Lower lobe of right lung (tissue), 2 donors: ENCODE data around the gene LGSN. TPM values are rescaled to one million over a fixed set of nuclear protein-coding genes. Genes with fewer than 3 reads are reported as not detected.
A peak's percentile ranks its signal among the peaks of the same experiment; 100 is the strongest.

ENCODE experiments used
- ATAC-seq, 2 donors: fragments of 200-7000 bp; cut with Tn5 transposase; one replicate each; pipeline ENCODE4 v1.9.1; 2020 to 2022; ENCODE audit warnings: mild to moderate bottlenecking in 2 of 2, moderate library complexity in 2 of 2
- DNase-seq: peaks from one replicate; pipeline ENCODE4 v3.0.0-alpha.2; 2020
- H3K27ac ChIP-seq: fragments of 200-600 bp; one replicate; pipeline ENCODE4 v1.8.0; 2022
- H3K27me3 ChIP-seq: fragments of 200-600 bp; one replicate; pipeline ENCODE4 v1.8.0; 2022; ENCODE audit warnings: low read depth
- H3K36me3 ChIP-seq: fragments of 200-600 bp; one replicate; pipeline ENCODE4 v1.8.0; 2022; ENCODE audit warnings: mild to moderate bottlenecking
- H3K4me1 ChIP-seq: fragments of 200-600 bp; one replicate; pipeline ENCODE4 v1.8.0; 2022
- H3K4me3 ChIP-seq: fragments of 200-600 bp; one replicate; pipeline ENCODE4 v1.8.0; 2022; ENCODE audit warnings: mild to moderate bottlenecking
- H3K9me3 ChIP-seq: fragments of 200-600 bp; one replicate; pipeline ENCODE4 v1.8.0; 2022
- CTCF ChIP-seq: fragments of 200-600 bp; IDR thresholded peaks from one replicate; pipeline ENCODE4 v1.8.0; 2022; ENCODE audit warnings: antibody characterized with exemption, mild to moderate bottlenecking
- intact Hi-C: fragments of 100-400 bp; cut with DNase I; formaldehyde crosslinking; loops from one replicate; pipeline ENCODE4 v1.11.0; 2022
- total RNA-seq: library from RNA; stranded (reverse); fragmentation: NEBNext Ultra II Directional; extraction: Animal tissue kit (Norgen Biotek cat#: 25700); gene quantifications from one replicate; pipeline ENCODE4 v1.2.1, GENCODE V29; 2021
- donor health status: DM: no; HTN: yes; CAD: no; lungs with severe emphysema.

The LGSN gene
- total RNA-seq, 1 donor from 2014 or later: 1.7 TPM

GRCh38 chr6:63272397-63272796, 47.4 kb downstream of the LGSN start:
- no peak overlapping the region for H3K4me3 ChIP-seq
- peak; percentile 14 for TF ChIP-seq CTCF
- H3K4me1 ChIP-seq: no peaks in the 10 kb centered on the region
- ATAC-seq (peak in 1 of 2 donors; percentile 63), DNase-seq (no peak)
- intact Hi-C loops: no loop called here
- no peaks in the 10 kb centered on the region for H3K9me3 ChIP-seq
- no peaks in the 10 kb centered on the region for H3K36me3 ChIP-seq
- no peaks in the 10 kb centered on the region for H3K27me3 ChIP-seq
- no peak overlapping the region for H3K27ac ChIP-seq

GRCh38 chr6:63269470-63269869, 50.3 kb downstream of the LGSN start:
- H3K4me1 ChIP-seq: no peaks in the 10 kb centered on the region
- DNase-seq (no peak), ATAC-seq (no peak)
- H3K27me3 ChIP-seq: no peaks in the 10 kb centered on the region
- H3K9me3 ChIP-seq: no peaks in the 10 kb centered on the region
- no peak for TF ChIP-seq CTCF
- no peak overlapping the region for H3K4me3 ChIP-seq
- intact Hi-C loops: no loop called here
- no peaks in the 10 kb centered on the region for H3K36me3 ChIP-seq
- no peak overlapping the region for H3K27ac ChIP-seq

GRCh38 chr6:63268574-63268973, 51.2 kb downstream of the LGSN start:
- intact Hi-C loops: no loop called here
- no peak for ATAC-seq

GRCh38 chr6:63267828-63268227, 52.0 kb downstream of the LGSN start:
- intact Hi-C loops: no loop called here
- ATAC-seq (peak in 1 of 2 donors; percentile 55), DNase-seq (no peak)
- H3K4me1 ChIP-seq: no peaks in the 10 kb centered on the region
- no peak overlapping the region for H3K4me3 ChIP-seq
- no peaks in the 10 kb centered on the region for H3K9me3 ChIP-seq
- no peak for TF ChIP-seq CTCF
- H3K27ac ChIP-seq: no peak overlapping the region
- no peaks in the 10 kb centered on the region for H3K27me3 ChIP-seq
- H3K36me3 ChIP-seq: no peaks in the 10 kb centered on the region

More at GRCh38 chr6:63268574-63268973, 51.2 kb downstream of the LGSN start:
- Histone ChIP-seq H3K4me1 (no peaks in the 10 kb centered on the region), H3K9me3 (no peaks in the 10 kb centered on the region), H3K27ac (no peak overlapping the region), H3K36me3 (no peaks in the 10 kb centered on the region), H3K4me3 (no peak overlapping the region), H3K27me3 (no peaks in the 10 kb centered on the region)
- DNase-seq: no peak
- no peak for TF ChIP-seq CTCF

GRCh38 chr6:63267046-63267445, 52.7 kb downstream of the LGSN start:
- ATAC-seq (no peak), DNase-seq (no peak)
- no peak overlapping the region for H3K27ac ChIP-seq
- no peak overlapping the region for H3K4me3 ChIP-seq
- no peaks in the 10 kb centered on the region for H3K4me1 ChIP-seq
- H3K9me3 ChIP-seq: no peaks in the 10 kb centered on the region
- H3K27me3 ChIP-seq: no peaks in the 10 kb centered on the region
- intact Hi-C loops: no loop called here
- H3K36me3 ChIP-seq: no peaks in the 10 kb centered on the region
- TF ChIP-seq CTCF: no peak

- Histone ChIP-seq H3K36me3 (no peaks in the 10 kb centered on the region), H3K4me3 (no peak overlapping the region), H3K9me3 (no peaks in the 10 kb centered on the region), H3K27me3 (no peaks in the 10 kb centered on the region), H3K27ac (no peak overlapping the region), H3K4me1 (no peaks in the 10 kb centered on the region)
- TF ChIP-seq CTCF: no peak
- ATAC-seq (no peak), DNase-seq (no peak)
- intact Hi-C loops: no loop called here
Observed at GRCh38 chr6:63263444-63263843, 56.3 kb downstream of the LGSN start.
